HFFc6 (cell line): ENCODE measurements around the gene PCGF3. TPM values are rescaled to one million over a fixed set of nuclear protein-coding genes. Genes with fewer than 3 reads are reported as not detected.

Source experiments
- DNase-seq: peaks from one replicate; pipeline ENCODE4 v3.0.0-alpha.2; 2018
- H3K27ac Mint-ChIP-seq: 2 replicates; pipeline ENCODE4 v1.8.0; 2020; ENCODE audit warnings: mild to moderate bottlenecking, mixed read lengths
- H3K27me3 Mint-ChIP-seq: 2 replicates; pipeline ENCODE4 v1.8.0; 2021; ENCODE audit warnings: mild to moderate bottlenecking, moderate library complexity, mixed read lengths; ENCODE audit not compliant: insufficient read depth
- H3K36me3 Mint-ChIP-seq: 2 replicates; pipeline ENCODE4 v1.8.0; 2021; ENCODE audit warnings: low read depth, mixed read lengths
- H3K4me1 Mint-ChIP-seq: 2 replicates; pipeline ENCODE4 v1.8.0; 2020; ENCODE audit warnings: low read depth, mixed read lengths
- H3K4me3 Mint-ChIP-seq: 2 replicates; pipeline ENCODE4 v1.8.0; 2020; ENCODE audit warnings: mild to moderate bottlenecking, moderate library complexity, mixed read lengths
- H3K9me3 Mint-ChIP-seq: 2 replicates; pipeline ENCODE4 v1.8.0; 2020; ENCODE audit warnings: mild to moderate bottlenecking, mixed read lengths
- total RNA-seq, 6 experiments: library from RNA; stranded (reverse); fragmentation: NEBNext Ultra II Directional; extraction: Animal tissue kit (Norgen Biotek cat#: 25700); gene quantifications; 2 replicates in 1 of 6; 3 replicates in 5 of 6; pipeline ENCODE4 v1.2.3, GENCODE V29; 2021
- TF ChIP-seq, protein P1 (sequence below): fragments of 200-600 bp; sonication (generic); IDR thresholded peaks from 2 replicates; pipeline ENCODE4 v1.5.0; 2021; ENCODE audit warnings: antibody characterized with exemption, mild to moderate bottlenecking

The PCGF3 gene
- total RNA-seq, 6 experiments from 2014 or later: 28.5 to 34.5 (median 30.2) TPM

DNA sequence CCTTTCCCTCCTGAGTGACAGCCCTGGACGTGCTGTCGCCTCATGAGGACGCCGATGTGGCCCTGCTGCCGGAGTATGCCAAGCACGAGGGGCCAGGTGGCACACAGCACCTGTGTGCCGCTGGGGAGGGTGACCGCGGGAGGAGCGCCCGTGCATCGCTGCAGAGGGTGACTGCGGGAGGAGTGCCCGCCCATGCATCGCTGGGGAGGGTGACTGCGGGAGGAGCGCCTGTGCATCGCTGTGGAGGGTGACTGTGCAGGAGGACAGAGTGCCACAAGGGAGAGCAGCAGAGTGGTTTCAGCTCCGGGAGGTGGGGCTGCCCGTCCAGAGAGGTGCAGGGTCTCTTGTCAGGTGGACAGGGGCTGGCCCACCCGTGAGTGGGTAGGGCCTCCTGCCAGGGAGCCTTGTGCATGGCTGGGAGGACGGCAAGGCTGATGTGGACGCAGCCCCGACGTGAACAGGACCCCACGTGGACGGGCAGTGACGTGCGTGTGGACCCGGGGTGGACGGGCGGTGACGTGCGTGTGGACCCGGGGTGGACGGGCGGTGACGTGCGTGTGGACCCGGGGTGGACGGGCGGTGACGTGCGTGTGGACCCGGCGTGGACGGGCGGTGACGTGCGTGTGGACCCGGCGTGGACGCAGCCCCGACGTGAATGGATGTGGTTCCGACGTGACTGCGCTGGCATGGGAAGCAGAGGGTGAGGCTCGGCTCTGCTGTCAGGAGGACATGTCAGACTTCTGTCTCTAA lies 14.7 kb downstream of the PCGF3 start:
- Mint-ChIP-seq H3K9me3 (peaks cover 33% of the 10 kb centered on the region), H3K4me1 (peaks cover 5% of the 10 kb centered on the region; the same call in 1 of the 2 replicates), H3K27me3 (peaks cover 7% of the 10 kb centered on the region), H3K27ac (no peak overlapping the region), H3K36me3 (peaks cover 38% of the 10 kb centered on the region), H3K4me3 (no peak overlapping the region)
- TF ChIP-seq, protein P1, sequence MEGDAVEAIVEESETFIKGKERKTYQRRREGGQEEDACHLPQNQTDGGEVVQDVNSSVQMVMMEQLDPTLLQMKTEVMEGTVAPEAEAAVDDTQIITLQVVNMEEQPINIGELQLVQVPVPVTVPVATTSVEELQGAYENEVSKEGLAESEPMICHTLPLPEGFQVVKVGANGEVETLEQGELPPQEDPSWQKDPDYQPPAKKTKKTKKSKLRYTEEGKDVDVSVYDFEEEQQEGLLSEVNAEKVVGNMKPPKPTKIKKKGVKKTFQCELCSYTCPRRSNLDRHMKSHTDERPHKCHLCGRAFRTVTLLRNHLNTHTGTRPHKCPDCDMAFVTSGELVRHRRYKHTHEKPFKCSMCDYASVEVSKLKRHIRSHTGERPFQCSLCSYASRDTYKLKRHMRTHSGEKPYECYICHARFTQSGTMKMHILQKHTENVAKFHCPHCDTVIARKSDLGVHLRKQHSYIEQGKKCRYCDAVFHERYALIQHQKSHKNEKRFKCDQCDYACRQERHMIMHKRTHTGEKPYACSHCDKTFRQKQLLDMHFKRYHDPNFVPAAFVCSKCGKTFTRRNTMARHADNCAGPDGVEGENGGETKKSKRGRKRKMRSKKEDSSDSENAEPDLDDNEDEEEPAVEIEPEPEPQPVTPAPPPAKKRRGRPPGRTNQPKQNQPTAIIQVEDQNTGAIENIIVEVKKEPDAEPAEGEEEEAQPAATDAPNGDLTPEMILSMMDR: no peak
- DNase-seq: no peak

DNA sequence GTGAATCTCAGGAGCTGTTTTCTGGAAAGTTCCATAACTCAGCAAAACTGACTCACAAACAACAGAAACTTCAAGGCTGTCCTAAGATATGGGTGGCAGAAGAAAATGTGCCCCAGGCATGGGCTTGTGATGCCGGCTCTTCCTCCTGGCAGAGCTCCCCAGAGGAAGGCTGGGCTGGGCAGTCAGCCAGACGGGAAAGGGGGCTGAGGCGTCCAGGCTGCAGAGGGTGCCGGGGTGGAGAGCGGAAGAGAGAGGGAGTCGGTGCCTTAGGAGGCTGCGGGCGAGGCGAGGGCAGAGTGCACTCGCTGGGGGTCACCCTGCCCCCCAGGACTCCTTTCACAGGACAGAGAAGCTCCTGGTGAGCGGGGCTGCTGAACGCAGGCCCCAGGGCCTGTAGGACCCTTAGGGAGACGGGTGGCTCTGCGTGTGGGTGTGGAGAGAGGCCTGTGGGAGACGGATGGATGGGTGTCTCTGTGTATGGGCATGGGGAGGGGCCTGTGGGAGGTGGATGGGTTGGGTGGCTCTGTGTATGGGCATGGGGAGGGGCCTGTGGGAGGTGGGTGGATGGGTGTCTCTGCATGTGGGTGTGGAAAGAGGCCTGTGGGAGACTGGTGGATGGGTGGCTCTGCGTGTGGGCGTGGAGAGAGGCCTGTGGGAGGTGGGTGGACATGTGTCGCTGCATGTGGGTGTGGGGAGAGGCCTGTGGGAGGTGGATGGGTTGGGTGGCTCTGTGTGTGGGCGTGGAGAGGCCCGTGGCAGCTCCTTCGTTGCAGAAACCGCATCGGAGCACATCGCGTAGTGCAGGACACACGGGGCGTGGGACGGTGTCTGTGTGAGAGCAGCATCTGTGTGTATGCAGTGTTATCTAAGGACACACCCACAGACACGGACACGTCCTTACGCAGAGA lies 15.9 kb downstream of the PCGF3 start:
- Mint-ChIP-seq H3K27ac (peak overlapping the region; percentile 38; the same call in 1 of the 2 replicates), H3K4me1 (peaks cover 9% of the 10 kb centered on the region), H3K4me3 (no peak overlapping the region), H3K9me3 (peaks cover 31% of the 10 kb centered on the region), H3K36me3 (peaks cover 38% of the 10 kb centered on the region; the same call in 1 of the 2 replicates), H3K27me3 (peaks cover 6% of the 10 kb centered on the region)
- DNase-seq: peak; percentile 19
- TF ChIP-seq, protein P1: no peak

DNA sequence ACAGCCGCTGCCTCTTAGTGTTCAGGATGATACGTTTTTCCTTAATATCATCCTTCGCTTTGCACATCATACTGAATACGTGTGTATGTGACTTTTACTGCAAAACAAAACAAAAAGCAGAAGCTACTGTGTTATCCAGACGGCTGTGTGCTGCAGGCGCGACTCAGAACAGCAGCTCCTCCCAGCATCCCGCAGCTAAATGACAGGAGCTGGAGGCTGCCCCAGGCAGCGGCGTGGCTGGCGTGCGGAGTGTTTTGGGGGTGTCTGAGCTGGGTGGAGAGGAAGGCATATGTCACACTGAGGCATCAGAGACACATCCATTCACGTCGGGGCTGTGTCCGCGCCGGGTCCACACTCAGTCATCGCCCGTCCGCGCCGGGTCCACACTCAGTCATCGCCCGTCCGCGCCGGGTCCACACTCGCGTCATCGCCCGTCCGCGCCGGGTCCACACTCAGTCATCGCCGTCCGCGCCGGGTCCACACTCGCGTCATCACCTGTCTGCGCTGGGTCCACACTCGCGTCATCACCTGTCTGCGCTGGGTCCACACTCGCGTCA lies 16.6 kb downstream of the PCGF3 start:
- TF ChIP-seq, protein P1: no peak
- Mint-ChIP-seq H3K36me3 (peaks cover 43% of the 10 kb centered on the region; the same call in 1 of the 2 replicates), H3K4me1 (peaks cover 16% of the 10 kb centered on the region), H3K4me3 (no peak overlapping the region), H3K9me3 (peaks cover 31% of the 10 kb centered on the region), H3K27ac (no peak overlapping the region), H3K27me3 (peaks cover 4% of the 10 kb centered on the region)
- DNase-seq: no peak

DNA sequence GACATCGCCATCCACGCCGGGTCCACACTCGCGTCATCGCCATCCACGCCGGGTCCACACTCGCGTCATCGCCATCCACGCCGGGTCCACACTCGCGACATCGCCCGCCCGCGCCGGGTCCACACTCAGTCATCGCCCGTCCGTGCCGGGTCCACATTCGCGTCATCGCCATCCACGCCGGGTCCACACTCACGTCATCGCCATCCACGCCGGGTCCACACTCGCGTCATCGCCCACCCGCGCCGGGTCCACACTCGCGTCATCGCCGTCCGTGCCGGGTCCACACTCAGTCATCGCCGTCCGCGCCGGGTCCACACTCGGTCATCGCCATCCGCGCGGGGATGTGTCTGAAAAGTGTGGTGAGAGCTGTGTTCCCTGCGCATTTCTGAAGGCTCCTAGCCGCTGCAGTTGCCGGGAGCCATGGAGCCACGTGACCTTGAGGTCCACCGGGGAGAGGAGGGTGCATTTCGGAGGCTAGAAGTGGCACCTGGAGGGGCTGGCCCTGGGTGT lies 17.3 kb downstream of the PCGF3 start:
- no peak for DNase-seq
- H3K27me3 Mint-ChIP-seq: peaks cover 4% of the 10 kb centered on the region
- H3K4me1 Mint-ChIP-seq: peaks cover 16% of the 10 kb centered on the region
- H3K27ac Mint-ChIP-seq: no peak overlapping the region
- peaks cover 39% of the 10 kb centered on the region; the same call in 1 of the 2 replicates for H3K36me3 Mint-ChIP-seq
- H3K4me3 Mint-ChIP-seq: no peak overlapping the region
- H3K9me3 Mint-ChIP-seq: peaks cover 26% of the 10 kb centered on the region
- TF ChIP-seq, protein P1: no peak
